HCT116 (cell line): ENCODE measurements around the gene TGM2. TPM values are rescaled to one million over a fixed set of nuclear protein-coding genes. Genes with fewer than 3 reads are reported as not detected.

Experiments
- ATAC-seq: fragments of 200-7000 bp; cut with Tn5 transposase; 2 replicates; pipeline ENCODE4 v1.9.1; 2020; ENCODE audit warnings: mild to moderate bottlenecking, moderate library complexity
- BruUV-seq: library from RNA; stranded (reverse); fragments of 400-500 nt; replicated peaks from 2 replicates; lab custom pipeline; 2021; lab: Mats Ljungman, UMichigan
- CTCF ChIA-PET: fragments of 300-600 bp; sonication (Branson Sonifier 250); formaldehyde crosslinking; loops from one replicate; lab custom pipeline; 2021; ENCODE audit warnings: antibody characterized with exemption; lab: Charles Lee
- POLR2A ChIA-PET: fragments of 300-600, 350-600 bp; sonication (Branson Sonifier 250); formaldehyde crosslinking; loops from one replicate; lab custom pipeline; 2021; ENCODE audit warnings: antibody characterized with exemption; lab: Charles Lee
- RAD21 ChIA-PET, 2 experiments: fragments of 300-600 bp; sonication (Branson Sonifier 250); formaldehyde crosslinking; loops; one replicate each; lab custom pipeline; 2023; ENCODE audit warnings: low total read pairs in 2 of 2; ENCODE audit not compliant: uncharacterized antibody in 2 of 2, unreplicated experiment in 2 of 2, low non-redundant PET in 1 of 2; lab: Charles Lee
- DNase-seq: peaks from one replicate; pipeline ENCODE4 v3.0.0-alpha.2; 2010; ENCODE audit warnings: low read depth, low spot score
- H2AFZ ChIP-seq: fragments of 200-600 bp; shearing (Covaris generic), sonication (generic); 2 replicates; pipeline ENCODE4 v1.6.1; 2017; ENCODE audit warnings: low read depth, mixed run types, mixed read lengths, antibody characterized with exemption, low read length; ENCODE audit not compliant: poor library complexity, severe bottlenecking
- H3K27ac ChIP-seq: 2 replicates; pipeline ENCODE4 v1.5.1; 2012; ENCODE audit warnings: low read depth, low read length
- H3K27me3 ChIP-seq: fragments of 200-600 bp; sonication (generic); 2 replicates; pipeline ENCODE4 v1.6.1; 2016; ENCODE audit warnings: mixed run types, low read length, mixed read lengths; ENCODE audit not compliant: insufficient read depth
- H3K36me3 ChIP-seq, 2 experiments: fragments of 200-500 bp in 1 of 2; fragments of 200-600 bp in 1 of 2; sonication (Bioruptor generic) in 1 of 2; sonication (generic) in 1 of 2; 2 replicates each; pipeline versions ENCODE4 v1.5.1 to v1.6.1; 2014 to 2016; ENCODE audit warnings: low read length in 2 of 2, inconsistent platforms in 1 of 2, mixed read lengths in 1 of 2, mixed run types in 1 of 2; ENCODE audit not compliant: insufficient read depth in 2 of 2, control insufficient read depth in 1 of 2
- H3K4me1 ChIP-seq, 2 experiments: fragments of 200-600 bp in 1 of 2; sonication (generic) in 1 of 2; 2 replicates each; pipeline versions ENCODE4 v1.5.1 to v1.6.1; 2012 to 2017; ENCODE audit warnings: low read length in 2 of 2, inconsistent platforms in 1 of 2, mild to moderate bottlenecking in 1 of 2, mixed read lengths in 1 of 2, mixed run types in 1 of 2, moderate library complexity in 1 of 2; ENCODE audit not compliant: insufficient read depth in 2 of 2, control insufficient read depth in 1 of 2
- H3K4me2 ChIP-seq: fragments of 200-600 bp; sonication (generic); 2 replicates; pipeline ENCODE4 v1.6.1; 2017; ENCODE audit warnings: mixed run types, low read length, mixed read lengths
- H3K4me3 ChIP-seq, 2 experiments: fragments of 200-600 bp in 1 of 2; sonication (generic) in 1 of 2; replicated peaks in 1 of 2; 2 replicates each; pipeline ENCODE4 v1.5.1; 2011 to 2016; ENCODE audit warnings: low read length in 2 of 2, control low read depth in 1 of 2, low read depth in 1 of 2, mild to moderate bottlenecking in 1 of 2, mixed read lengths in 1 of 2, mixed run types in 1 of 2
- H3K79me2 ChIP-seq: fragments of 200-600 bp; sonication (generic); 2 replicates; pipeline ENCODE4 v1.6.1; 2017; ENCODE audit warnings: mild to moderate bottlenecking, mixed run types, low read length, moderate library complexity, mixed read lengths; ENCODE audit not compliant: insufficient read depth
- H3K9ac ChIP-seq: fragments of 200-600 bp; sonication (generic); 2 replicates; pipeline ENCODE4 v1.6.1; 2016; ENCODE audit warnings: low read length, mixed read lengths
- H3K9me2 ChIP-seq: fragments of 200-600 bp; sonication (generic), shearing (Covaris generic); 2 replicates; pipeline ENCODE4 v1.6.1; 2017; ENCODE audit warnings: mixed run types, mild to moderate bottlenecking, moderate library complexity; ENCODE audit not compliant: insufficient read depth
- H3K9me3 ChIP-seq, 2 experiments: fragments of 200-500 bp in 1 of 2; fragments of 200-600 bp in 1 of 2; sonication (Bioruptor generic) in 1 of 2; sonication (generic) in 1 of 2; 2 replicates each; pipeline ENCODE4 v1.6.1; 2014 to 2017; ENCODE audit warnings: low read length in 2 of 2, mixed read lengths in 2 of 2, inconsistent platforms in 1 of 2, low read depth in 1 of 2, mild to moderate bottlenecking in 1 of 2, mixed run types in 1 of 2, moderate library complexity in 1 of 2; ENCODE audit not compliant: control insufficient read depth in 1 of 2, insufficient read depth in 1 of 2
- H4K20me1 ChIP-seq: fragments of 200-600 bp; sonication (generic), shearing (Covaris generic); 2 replicates; pipeline ENCODE4 v1.6.1; 2017; ENCODE audit warnings: mixed run types, mild to moderate bottlenecking, moderate library complexity; ENCODE audit not compliant: insufficient read depth
- CBX3 ChIP-seq: IDR thresholded peaks from 2 replicates; pipeline ENCODE4 v1.6.1; 2012; ENCODE audit warnings: low read depth
- EGR1 ChIP-seq: IDR thresholded peaks from 2 replicates; pipeline ENCODE4 v1.6.1; 2012; ENCODE audit warnings: low read depth
- POLR2A ChIP-seq: IDR thresholded peaks from 2 replicates; pipeline ENCODE4 v1.7.0; 2011; ENCODE audit warnings: borderline replicate concordance; ENCODE audit not compliant: insufficient read depth, insufficient read length; ENCODE audit errors: extremely low read depth
- RAD21 ChIP-seq: IDR thresholded peaks from 2 replicates; pipeline ENCODE4 v1.6.1; 2012; ENCODE audit warnings: low read depth, mild to moderate bottlenecking
- SIN3A ChIP-seq: IDR thresholded peaks from 2 replicates; pipeline ENCODE4 v1.6.1; 2012; ENCODE audit warnings: low read depth
- SRF ChIP-seq: IDR thresholded peaks from 2 replicates; pipeline ENCODE4 v1.6.1; 2012; ENCODE audit warnings: low read depth
- ZNF274 ChIP-seq: fragments of 200-500 bp; sonication (Bioruptor generic); IDR thresholded peaks from 2 replicates; pipeline ENCODE4 v1.6.1; 2014; ENCODE audit warnings: mild to moderate bottlenecking, low read depth, low read length, inconsistent platforms
- intact Hi-C: fragments of 100-400 bp; cut with micrococcal nuclease; formaldehyde crosslinking; loops from 2 replicates; pipeline ENCODE4 v1.10.0; 2022
- total RNA-seq: library from RNA; stranded (reverse); gene quantifications from one replicate; pipeline ENCODE4 v1.2.1, GENCODE V29; 2021; ENCODE audit not compliant: unreplicated experiment
- TF ChIP-seq, protein P1 (sequence below), 3 experiments: fragments of 200-600 bp in 1 of 3; sonication (generic) in 1 of 3; IDR thresholded peaks in 2 of 3; conservative IDR thresholded peaks in 1 of 3; 2 replicates each; pipeline ENCODE4 v1.5.1; 2012 to 2017; ENCODE audit warnings: low read depth in 2 of 3, low read length in 2 of 3, antibody characterized with exemption in 1 of 3, borderline replicate concordance in 1 of 3, control low read depth in 1 of 3, mild to moderate bottlenecking in 1 of 3, mixed read lengths in 1 of 3, mixed run types in 1 of 3, moderate library complexity in 1 of 3; ENCODE audit not compliant: insufficient read depth in 1 of 3
- TF ChIP-seq, protein P2 (sequence below): IDR thresholded peaks from 2 replicates; pipeline ENCODE4 v1.6.1; 2011; ENCODE audit warnings: mild to moderate bottlenecking, low read length, moderate library complexity; ENCODE audit not compliant: insufficient replicate concordance; ENCODE audit errors: extremely low read depth

Gene TGM2
- total RNA-seq, 1 experiment from 2014 or later = 6.1 TPM

DNA sequence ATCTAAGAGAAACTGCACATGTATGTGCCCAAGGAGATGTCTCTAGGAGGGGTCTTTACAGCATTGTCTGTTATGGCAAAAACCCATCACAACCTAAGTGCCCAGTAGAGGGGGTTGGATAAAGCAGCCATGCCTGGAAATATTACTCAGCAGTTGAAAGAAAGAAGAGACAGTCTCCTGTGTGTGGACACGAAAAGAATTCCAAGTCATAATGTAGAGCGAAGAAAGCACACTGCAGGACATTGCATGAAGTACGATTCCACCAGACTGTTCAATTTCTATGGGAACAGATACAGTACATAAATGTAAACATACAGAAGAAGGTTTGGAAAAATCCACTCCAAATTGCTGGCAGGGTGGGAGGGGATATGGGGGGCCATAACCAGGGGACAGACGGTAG is 7.3 kb upstream of the TGM2 start:
- ATAC-seq = no peak
- POLR2A ChIA-PET = no interaction called here

More for the DNA sequence above, 7.3 kb upstream of the TGM2 start:
- H3K79me2 ChIP-seq = no peaks in the 10 kb centered on the region
- ChIA-PET CTCF (interaction anchor here (1.8 kb wide), 1 partner anchor 49 kb away, joined by 8 read pairs; no protein-coding TSS in a partner anchor), RAD21 (no interaction called here)
- H3K27me3 ChIP-seq = no peaks in the 10 kb centered on the region
- peak overlapping the region; percentile 40 for H2AFZ ChIP-seq
- no peaks in the 10 kb centered on the region for H4K20me1 ChIP-seq
- no peaks in the 10 kb centered on the region for H3K36me3 ChIP-seq
- no TSS peak for BruUV-seq
- H3K9ac ChIP-seq = no peak overlapping the region
- H3K9me3 ChIP-seq = no peaks in the 10 kb centered on the region
- peaks cover 17 to 36% of the 10 kb centered on the region in 2 experiments; a peak in 3 of 4 replicates for H3K4me1 ChIP-seq
- no peak overlapping the region; the same call in 1 of the 2 replicates for H3K4me2 ChIP-seq
- TF ChIP-seq RAD21 = peak; percentile 18; the same call in 1 of the 2 replicates
- TF ChIP-seq SRF = no peak
- no peak for TF ChIP-seq POLR2A
- no peak for TF ChIP-seq SIN3A
- TF ChIP-seq, protein P1, sequence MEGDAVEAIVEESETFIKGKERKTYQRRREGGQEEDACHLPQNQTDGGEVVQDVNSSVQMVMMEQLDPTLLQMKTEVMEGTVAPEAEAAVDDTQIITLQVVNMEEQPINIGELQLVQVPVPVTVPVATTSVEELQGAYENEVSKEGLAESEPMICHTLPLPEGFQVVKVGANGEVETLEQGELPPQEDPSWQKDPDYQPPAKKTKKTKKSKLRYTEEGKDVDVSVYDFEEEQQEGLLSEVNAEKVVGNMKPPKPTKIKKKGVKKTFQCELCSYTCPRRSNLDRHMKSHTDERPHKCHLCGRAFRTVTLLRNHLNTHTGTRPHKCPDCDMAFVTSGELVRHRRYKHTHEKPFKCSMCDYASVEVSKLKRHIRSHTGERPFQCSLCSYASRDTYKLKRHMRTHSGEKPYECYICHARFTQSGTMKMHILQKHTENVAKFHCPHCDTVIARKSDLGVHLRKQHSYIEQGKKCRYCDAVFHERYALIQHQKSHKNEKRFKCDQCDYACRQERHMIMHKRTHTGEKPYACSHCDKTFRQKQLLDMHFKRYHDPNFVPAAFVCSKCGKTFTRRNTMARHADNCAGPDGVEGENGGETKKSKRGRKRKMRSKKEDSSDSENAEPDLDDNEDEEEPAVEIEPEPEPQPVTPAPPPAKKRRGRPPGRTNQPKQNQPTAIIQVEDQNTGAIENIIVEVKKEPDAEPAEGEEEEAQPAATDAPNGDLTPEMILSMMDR (IDR thresholded peaks at IDR 0.05 in 2 of 3, conservative IDR thresholded peaks at IDR 0.05 in 1 of 3; ENCODE audit: borderline replicate concordance in 1 of 3, insufficient read depth in 1 of 3, low read depth in 2 of 3, low read length in 2 of 3) = peak in 2 of 3 experiments; percentile 30 to 32; a peak in 4 of 6 replicates
- TF ChIP-seq ZNF274 = no peak
- TF ChIP-seq, protein P2, sequence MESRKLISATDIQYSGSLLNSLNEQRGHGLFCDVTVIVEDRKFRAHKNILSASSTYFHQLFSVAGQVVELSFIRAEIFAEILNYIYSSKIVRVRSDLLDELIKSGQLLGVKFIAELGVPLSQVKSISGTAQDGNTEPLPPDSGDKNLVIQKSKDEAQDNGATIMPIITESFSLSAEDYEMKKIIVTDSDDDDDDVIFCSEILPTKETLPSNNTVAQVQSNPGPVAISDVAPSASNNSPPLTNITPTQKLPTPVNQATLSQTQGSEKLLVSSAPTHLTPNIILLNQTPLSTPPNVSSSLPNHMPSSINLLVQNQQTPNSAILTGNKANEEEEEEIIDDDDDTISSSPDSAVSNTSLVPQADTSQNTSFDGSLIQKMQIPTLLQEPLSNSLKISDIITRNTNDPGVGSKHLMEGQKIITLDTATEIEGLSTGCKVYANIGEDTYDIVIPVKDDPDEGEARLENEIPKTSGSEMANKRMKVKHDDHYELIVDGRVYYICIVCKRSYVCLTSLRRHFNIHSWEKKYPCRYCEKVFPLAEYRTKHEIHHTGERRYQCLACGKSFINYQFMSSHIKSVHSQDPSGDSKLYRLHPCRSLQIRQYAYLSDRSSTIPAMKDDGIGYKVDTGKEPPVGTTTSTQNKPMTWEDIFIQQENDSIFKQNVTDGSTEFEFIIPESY = no peak
- TF ChIP-seq CBX3 = no peak
- no peak for TF ChIP-seq EGR1
- no peak overlapping the region for H3K4me3 ChIP-seq
- no peak overlapping the region for H3K27ac ChIP-seq
- DNase-seq = no peak
- intact Hi-C loops = no loop called here
- no peaks in the 10 kb centered on the region for H3K9me2 ChIP-seq
